DOHH2 (cell line): ENCODE measurements around the gene TMEM266.

Experiments
- H3F3A ChIP-seq: fragments of 200-600 bp; sonication (generic), shearing (Covaris generic); 2 replicates; pipeline ENCODE4 v1.6.0; 2016; ENCODE audit warnings: antibody characterized with exemption, mild to moderate bottlenecking; ENCODE audit not compliant: control insufficient read depth, insufficient read depth
- H3K27ac ChIP-seq: fragments of 200-600 bp; sonication (generic); 2 replicates; pipeline ENCODE4 v1.5.1; 2014; ENCODE audit warnings: low read depth, mild to moderate bottlenecking, low read length, moderate library complexity
- H3K27me3 ChIP-seq: fragments of 200-600 bp; sonication (generic); 2 replicates; pipeline ENCODE4 v1.6.1; 2014; ENCODE audit warnings: mild to moderate bottlenecking, low read length, mixed read lengths; ENCODE audit not compliant: control insufficient read depth
- H3K36me3 ChIP-seq: fragments of 200-600 bp; sonication (generic); 2 replicates; pipeline ENCODE4 v1.6.1; 2014; ENCODE audit warnings: mild to moderate bottlenecking, low read length, moderate library complexity, mixed read lengths; ENCODE audit not compliant: control insufficient read depth
- H3K4me1 ChIP-seq: fragments of 200-600 bp; sonication (generic); 2 replicates; pipeline ENCODE4 v1.6.1; 2014; ENCODE audit warnings: mild to moderate bottlenecking, low read length, mixed read lengths; ENCODE audit not compliant: control insufficient read depth
- H3K4me2 ChIP-seq: fragments of 200-600 bp; sonication (generic); 2 replicates; pipeline ENCODE4 v1.6.0; 2014; ENCODE audit warnings: mild to moderate bottlenecking, low read length, moderate library complexity
- H3K4me3 ChIP-seq: fragments of 200-600 bp; sonication (generic); 2 replicates; pipeline ENCODE4 v1.5.1; 2014; ENCODE audit warnings: mild to moderate bottlenecking, low read length, mixed read lengths
- H3K79me2 ChIP-seq: fragments of 200-600 bp; sonication (generic); 2 replicates; pipeline ENCODE4 v1.6.1; 2014; ENCODE audit warnings: mild to moderate bottlenecking, low read length, mixed read lengths; ENCODE audit not compliant: control insufficient read depth
- H3K9me2 ChIP-seq: fragments of 200-600 bp; sonication (generic); replicated peaks from 2 replicates; pipeline ENCODE4 v1.6.1; 2014; ENCODE audit warnings: mild to moderate bottlenecking, low read length, mixed read lengths; ENCODE audit not compliant: control insufficient read depth
- H3K9me3 ChIP-seq: fragments of 200-600 bp; sonication (generic); 2 replicates; pipeline ENCODE4 v1.6.1; 2014; ENCODE audit warnings: antibody characterized with exemption, low read length, mixed read lengths; ENCODE audit not compliant: control insufficient read depth, insufficient read depth
- H4K20me1 ChIP-seq: fragments of 200-600 bp; sonication (generic); 2 replicates; pipeline ENCODE4 v1.6.0; 2014; ENCODE audit warnings: low read depth, mild to moderate bottlenecking, antibody characterized with exemption, low read length, moderate library complexity; ENCODE audit not compliant: control insufficient read depth, insufficient read depth
- EZH2phosphoT487 ChIP-seq: fragments of 200-600 bp; sonication (generic); IDR thresholded peaks from 2 replicates; pipeline ENCODE4 v1.6.1; 2017; ENCODE audit warnings: borderline replicate concordance, mild to moderate bottlenecking, antibody characterized with exemption, low read length, moderate library complexity, mixed read lengths
- TF ChIP-seq, protein P1 (sequence below): fragments of 200-600 bp; sonication (generic); IDR thresholded peaks from one replicate; pipeline ENCODE4 v1.5.1; 2014; ENCODE audit warnings: antibody characterized with exemption, mild to moderate bottlenecking, low read depth, low read length; ENCODE audit not compliant: poor library complexity, severe bottlenecking

Gene TMEM266

DNA sequence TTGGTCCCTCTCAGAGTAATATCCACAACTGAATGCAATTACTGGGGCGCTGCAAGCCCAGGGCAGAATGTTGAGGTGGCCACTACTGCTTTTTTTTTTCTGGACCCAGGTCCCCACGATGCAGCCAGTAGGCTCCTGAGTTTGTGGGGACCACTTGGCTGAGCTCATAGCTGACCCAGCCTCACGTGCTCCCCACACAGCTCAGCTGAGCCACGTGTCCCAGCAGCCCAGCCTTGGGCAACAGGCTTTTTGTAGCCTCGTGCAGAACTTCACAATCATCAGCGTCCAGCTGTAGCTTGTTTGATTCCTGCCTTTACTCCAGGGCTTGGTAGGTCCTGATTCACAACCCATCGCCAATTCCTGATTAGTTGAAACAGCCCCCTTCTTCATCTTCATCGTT is 134.1 kb downstream of the TMEM266 start:
- Histone ChIP-seq H3K36me3 (no peaks in the 10 kb centered on the region), H3K27ac (no peak overlapping the region), H3K4me3 (no peak overlapping the region), H3K27me3 (peaks cover 12% of the 10 kb centered on the region), H3K79me2 (no peaks in the 10 kb centered on the region), H3K9me3 (no peaks in the 10 kb centered on the region), H4K20me1 (no peaks in the 10 kb centered on the region), H3K4me2 (no peak overlapping the region), H3K4me1 (peaks cover 28% of the 10 kb centered on the region), H3K9me2 (no peaks in the 10 kb centered on the region), H3F3A (no peaks in the 10 kb centered on the region)
- no peak for TF ChIP-seq EZH2phosphoT487
- TF ChIP-seq, protein P1, sequence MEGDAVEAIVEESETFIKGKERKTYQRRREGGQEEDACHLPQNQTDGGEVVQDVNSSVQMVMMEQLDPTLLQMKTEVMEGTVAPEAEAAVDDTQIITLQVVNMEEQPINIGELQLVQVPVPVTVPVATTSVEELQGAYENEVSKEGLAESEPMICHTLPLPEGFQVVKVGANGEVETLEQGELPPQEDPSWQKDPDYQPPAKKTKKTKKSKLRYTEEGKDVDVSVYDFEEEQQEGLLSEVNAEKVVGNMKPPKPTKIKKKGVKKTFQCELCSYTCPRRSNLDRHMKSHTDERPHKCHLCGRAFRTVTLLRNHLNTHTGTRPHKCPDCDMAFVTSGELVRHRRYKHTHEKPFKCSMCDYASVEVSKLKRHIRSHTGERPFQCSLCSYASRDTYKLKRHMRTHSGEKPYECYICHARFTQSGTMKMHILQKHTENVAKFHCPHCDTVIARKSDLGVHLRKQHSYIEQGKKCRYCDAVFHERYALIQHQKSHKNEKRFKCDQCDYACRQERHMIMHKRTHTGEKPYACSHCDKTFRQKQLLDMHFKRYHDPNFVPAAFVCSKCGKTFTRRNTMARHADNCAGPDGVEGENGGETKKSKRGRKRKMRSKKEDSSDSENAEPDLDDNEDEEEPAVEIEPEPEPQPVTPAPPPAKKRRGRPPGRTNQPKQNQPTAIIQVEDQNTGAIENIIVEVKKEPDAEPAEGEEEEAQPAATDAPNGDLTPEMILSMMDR, result no peak

DNA sequence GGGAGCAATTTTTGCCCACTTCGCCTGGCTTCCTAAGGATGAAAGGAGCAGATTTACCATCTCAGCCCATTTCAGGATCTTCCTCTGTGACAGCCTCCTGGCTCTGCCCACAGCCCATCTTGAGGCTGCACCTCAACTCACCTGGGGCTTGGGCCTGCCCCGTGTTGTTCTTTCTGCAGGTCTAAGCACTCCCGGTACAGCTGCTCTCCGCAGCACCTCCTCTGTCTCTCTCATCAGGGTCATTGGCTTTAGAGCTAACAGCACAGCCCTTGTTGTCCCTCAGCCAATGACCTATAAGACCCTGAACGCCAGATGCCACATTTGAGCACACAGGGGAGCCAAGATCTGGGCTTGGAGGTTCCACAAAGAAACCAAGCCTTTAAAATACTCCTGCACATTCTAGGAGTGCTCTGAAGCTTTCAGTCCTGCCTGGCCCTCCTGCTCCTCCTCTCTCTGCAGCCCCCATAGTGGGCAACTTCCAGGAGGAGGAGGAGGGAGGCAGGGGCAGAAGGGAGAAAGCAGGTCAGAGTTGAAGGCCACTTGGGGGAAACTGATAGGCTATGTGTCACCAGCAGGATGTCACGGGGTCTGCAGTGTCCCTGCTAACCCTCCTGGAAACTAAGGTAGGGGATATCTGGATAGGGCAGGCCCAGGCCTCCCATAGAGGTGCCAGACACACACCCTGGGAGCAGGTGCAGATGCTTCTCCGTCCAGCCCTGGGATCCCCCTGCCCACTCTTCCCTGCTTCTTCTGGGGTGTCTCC is 135.9 kb downstream of the TMEM266 start:
- Histone ChIP-seq H3K9me3 (no peaks in the 10 kb centered on the region), H3K36me3 (no peaks in the 10 kb centered on the region), H3K27ac (no peak overlapping the region), H4K20me1 (no peaks in the 10 kb centered on the region), H3K9me2 (no peaks in the 10 kb centered on the region), H3F3A (no peaks in the 10 kb centered on the region), H3K4me3 (no peak overlapping the region), H3K27me3 (no peaks in the 10 kb centered on the region), H3K79me2 (no peaks in the 10 kb centered on the region), H3K4me1 (peaks cover 24% of the 10 kb centered on the region), H3K4me2 (no peak overlapping the region)
- TF ChIP-seq, protein P1, result no peak
- no peak for TF ChIP-seq EZH2phosphoT487

DNA sequence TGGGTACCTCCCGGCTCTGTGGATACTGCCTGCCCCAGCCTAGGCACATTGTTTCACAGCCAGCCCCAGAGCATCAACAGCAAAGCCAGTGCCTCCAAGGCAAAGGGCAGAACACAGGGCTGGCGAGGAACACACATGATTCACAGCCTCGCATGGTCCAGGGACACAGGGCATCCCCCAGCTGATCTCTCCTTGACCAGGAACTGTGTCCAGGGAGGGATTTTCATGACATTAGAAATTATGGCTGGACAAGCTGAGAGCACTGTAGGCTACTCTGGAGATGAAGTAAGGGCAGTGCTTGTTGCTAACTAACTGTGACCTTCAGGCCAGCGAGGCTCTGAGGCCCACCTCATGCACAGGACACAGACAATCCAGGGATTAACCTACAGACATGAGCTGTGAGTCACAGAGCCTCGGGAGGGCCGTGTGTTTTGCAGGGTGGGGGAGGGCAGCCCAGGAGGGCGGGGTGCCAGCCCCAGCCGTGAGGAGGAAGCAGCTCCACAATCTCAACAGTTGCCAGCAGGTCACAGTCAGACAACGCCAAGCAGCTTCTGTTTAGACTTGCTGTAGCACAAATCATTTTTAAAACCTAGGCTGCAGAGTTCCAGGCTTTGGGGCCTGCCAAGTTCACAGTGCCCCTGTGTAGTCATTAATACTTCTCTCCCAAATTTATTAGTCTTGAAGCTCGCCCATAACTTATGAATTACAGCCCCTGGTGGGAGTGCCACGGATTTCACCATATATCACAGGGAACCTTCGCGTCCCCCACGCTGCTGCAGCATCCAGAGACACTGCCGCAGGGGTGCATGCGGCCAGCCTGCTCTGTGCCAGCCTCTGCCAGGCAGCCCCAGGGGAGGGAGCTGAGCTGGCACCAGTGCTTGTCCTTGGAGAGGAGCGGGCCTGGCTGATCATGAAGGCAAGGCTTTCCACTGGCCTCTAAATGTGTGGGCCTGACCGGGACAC is 136.8 kb downstream of the TMEM266 start:
- no peaks in the 10 kb centered on the region for H3K9me3 ChIP-seq
- no peaks in the 10 kb centered on the region for H3K9me2 ChIP-seq
- no peak overlapping the region for H3K27ac ChIP-seq
- no peak overlapping the region; the same call in 1 of the 2 replicates for H3K4me3 ChIP-seq
- H4K20me1 ChIP-seq, result no peaks in the 10 kb centered on the region
- no peaks in the 10 kb centered on the region for H3K36me3 ChIP-seq
- H3F3A ChIP-seq, result no peaks in the 10 kb centered on the region
- H3K27me3 ChIP-seq, result no peaks in the 10 kb centered on the region
- no peaks in the 10 kb centered on the region for H3K79me2 ChIP-seq
- peaks cover 17% of the 10 kb centered on the region for H3K4me1 ChIP-seq
- peak overlapping the region; percentile 27 for H3K4me2 ChIP-seq
- TF ChIP-seq, protein P1, result no peak
- TF ChIP-seq EZH2phosphoT487, result no peak
